ENCODE results near the gene COL4A1. TPM values are rescaled to one million over a fixed set of nuclear protein-coding genes. Genes with fewer than 3 reads are reported as not detected.
A peak's percentile ranks its signal among the peaks of the same experiment; 100 is the strongest.

The COL4A1 gene
- total and polyA plus RNA-seq, 11 donors: 52.6 to 428 (median 184) TPM

DNA sequence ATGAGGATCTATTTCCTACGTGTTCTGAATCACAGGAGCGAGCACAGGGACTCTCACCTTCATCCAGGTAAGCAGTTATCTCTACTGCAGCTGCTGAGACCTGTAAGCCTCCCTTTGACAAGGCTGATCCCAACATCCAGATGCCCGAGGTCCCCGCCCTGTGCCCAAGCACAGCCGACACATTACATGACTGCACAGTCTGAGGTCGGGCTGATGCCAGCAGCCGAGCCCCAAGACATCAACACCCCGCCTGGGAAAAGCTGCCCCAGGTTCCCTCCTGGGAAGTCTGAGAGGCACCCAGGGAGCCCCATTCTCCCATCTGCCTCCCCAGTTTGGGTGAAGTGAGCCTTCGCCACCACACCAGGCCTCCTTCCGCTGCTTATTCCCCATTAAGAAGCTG, 95.9 kb downstream of the COL4A1 start:
- intact Hi-C loops (cut with DNase I): loop anchor here in 1 of 10 donors (10.0 kb wide), 1 partner anchor 344 kb away; no protein-coding TSS in a partner anchor
- ATAC-seq (no peak), DNase-seq (no peak)
- Histone ChIP-seq H3K36me3 (peaks cover 0 to 86% (median 74%) of the 10 kb centered on the region in 9 donors), H3K9me3 (no peaks in the 10 kb centered on the region), H3K27me3 (no peaks in the 10 kb centered on the region), H3K4me3 (no peak overlapping the region), H3K4me1 (peaks cover 3 to 21% (median 11%) of the 10 kb centered on the region in 12 donors), H3K27ac (peak overlapping the region in 1 of 12 donors; percentile 27)
- TF ChIP-seq POLR2A (IDR thresholded peaks at IDR 0.05): no peak
- TF ChIP-seq, protein P1, sequence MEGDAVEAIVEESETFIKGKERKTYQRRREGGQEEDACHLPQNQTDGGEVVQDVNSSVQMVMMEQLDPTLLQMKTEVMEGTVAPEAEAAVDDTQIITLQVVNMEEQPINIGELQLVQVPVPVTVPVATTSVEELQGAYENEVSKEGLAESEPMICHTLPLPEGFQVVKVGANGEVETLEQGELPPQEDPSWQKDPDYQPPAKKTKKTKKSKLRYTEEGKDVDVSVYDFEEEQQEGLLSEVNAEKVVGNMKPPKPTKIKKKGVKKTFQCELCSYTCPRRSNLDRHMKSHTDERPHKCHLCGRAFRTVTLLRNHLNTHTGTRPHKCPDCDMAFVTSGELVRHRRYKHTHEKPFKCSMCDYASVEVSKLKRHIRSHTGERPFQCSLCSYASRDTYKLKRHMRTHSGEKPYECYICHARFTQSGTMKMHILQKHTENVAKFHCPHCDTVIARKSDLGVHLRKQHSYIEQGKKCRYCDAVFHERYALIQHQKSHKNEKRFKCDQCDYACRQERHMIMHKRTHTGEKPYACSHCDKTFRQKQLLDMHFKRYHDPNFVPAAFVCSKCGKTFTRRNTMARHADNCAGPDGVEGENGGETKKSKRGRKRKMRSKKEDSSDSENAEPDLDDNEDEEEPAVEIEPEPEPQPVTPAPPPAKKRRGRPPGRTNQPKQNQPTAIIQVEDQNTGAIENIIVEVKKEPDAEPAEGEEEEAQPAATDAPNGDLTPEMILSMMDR (IDR thresholded peaks at IDR 0.05): no peak
- 95 to 100% (median 97%) methylated on average over 7 to 10 of the region's 10 CpGs for WGBS, 4 donors

GRCh38 chr13:110210604-110210985, 96.4 kb downstream of the COL4A1 start:
- no peaks in the 10 kb centered on the region for H3K27me3 ChIP-seq
- no peak for DNase-seq
- H3K4me1 ChIP-seq: peaks cover 0 to 17% (median 7%) of the 10 kb centered on the region in 12 donors
- ATAC-seq: no peak
- intact Hi-C loops (cut with DNase I): loop anchor here in 1 of 10 donors (10.0 kb wide), 1 partner anchor 344 kb away; no protein-coding TSS in a partner anchor
- H3K9me3 ChIP-seq: no peaks in the 10 kb centered on the region
- peaks cover 0 to 90% (median 79%) of the 10 kb centered on the region in 9 donors for H3K36me3 ChIP-seq
- H3K4me3 ChIP-seq: no peak overlapping the region
- H3K27ac ChIP-seq: no peak overlapping the region
- TF ChIP-seq, protein P1 (IDR thresholded peaks at IDR 0.05): no peak
- TF ChIP-seq POLR2A (IDR thresholded peaks at IDR 0.05): no peak
- 92 to 98% (median 97%) methylated on average over 3 of the region's 3 CpGs for WGBS, 4 donors

GRCh38 chr13:110209950-110210603, 96.9 kb downstream of the COL4A1 start:
- Histone ChIP-seq H3K36me3 (peaks cover 0 to 95% (median 84%) of the 10 kb centered on the region in 9 donors), H3K4me3 (no peak overlapping the region), H3K9me3 (no peaks in the 10 kb centered on the region), H3K27me3 (no peaks in the 10 kb centered on the region), H3K4me1 (peaks cover 0 to 12% (median 2%) of the 10 kb centered on the region in 12 donors), H3K27ac (no peak overlapping the region)
- TF ChIP-seq, protein P1 (IDR thresholded peaks at IDR 0.05): no peak
- no peak for TF ChIP-seq POLR2A (IDR thresholded peaks at IDR 0.05)
- intact Hi-C loops (cut with DNase I): loop anchor here in 1 of 10 donors (10.0 kb wide), 1 partner anchor 345 kb away; no protein-coding TSS in a partner anchor
- 82 to 92% (median 85%) methylated on average over 12 to 14 of the region's 14 CpGs for WGBS, 4 donors
- no peak for DNase-seq
- no peak for ATAC-seq

DNA sequence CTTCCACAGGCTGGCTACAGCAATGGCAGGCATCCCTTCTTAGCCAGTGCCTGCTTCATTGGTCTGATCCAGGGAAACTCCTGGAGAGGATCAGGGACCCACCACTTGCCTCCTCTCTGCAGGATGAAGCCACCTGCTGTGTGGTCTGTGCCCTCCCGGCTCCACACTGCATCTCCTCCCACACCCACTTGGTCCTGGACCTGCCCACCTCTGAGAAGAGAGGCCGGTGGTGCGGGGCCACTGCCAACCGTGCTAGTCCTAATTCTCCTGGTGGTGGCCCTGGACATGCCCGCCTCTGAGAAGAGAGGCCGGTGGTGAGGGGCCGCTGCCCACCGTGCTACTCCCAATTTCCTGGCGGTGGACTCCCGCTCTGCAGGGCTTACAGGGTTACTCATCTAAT, 98.8 kb downstream of the COL4A1 start:
- Histone ChIP-seq H3K9me3 (no peaks in the 10 kb centered on the region), H3K4me3 (no peak overlapping the region), H3K4me1 (no peaks in the 10 kb centered on the region), H3K27ac (no peak overlapping the region), H3K36me3 (peaks cover 0 to 100% (median 96%) of the 10 kb centered on the region in 9 donors), H3K27me3 (no peaks in the 10 kb centered on the region)
- no peak for DNase-seq
- WGBS, 4 donors: 95 to 98% (median 96%) methylated on average over 10 of the region's 10 CpGs
- TF ChIP-seq, protein P1 (IDR thresholded peaks at IDR 0.05): no peak
- TF ChIP-seq POLR2A (IDR thresholded peaks at IDR 0.05): no peak
- intact Hi-C loops (cut with DNase I): no loop called here
- ATAC-seq: peak in 3 of 4 donors; percentile 13 to 44 (median 18)

All from heart left ventricle (tissue), 16 donors.